Brain microvascular endothelial cell (primary cell): ENCODE data around the gene TNFRSF18.

ENCODE experiments used
- DNase-seq: peaks from one replicate; pipeline ENCODE4 v3.0.0-alpha.2; 2020
- H3K27ac ChIP-seq: fragments of 250-450 bp; sonication (Bioruptor Pico); 2 replicates; pipeline ENCODE4 v1.5.1; 2020; ENCODE audit warnings: mild to moderate bottlenecking, moderate library complexity
- H3K27me3 ChIP-seq: fragments of 250-450 bp; sonication (Bioruptor Pico); replicated peaks from 2 replicates; pipeline ENCODE4 v1.5.1; 2020; ENCODE audit warnings: mild to moderate bottlenecking
- H3K36me3 ChIP-seq: fragments of 250-450 bp; sonication (Bioruptor Pico); replicated peaks from 2 replicates; pipeline ENCODE4 v1.5.1; 2020; ENCODE audit warnings: mild to moderate bottlenecking
- H3K4me3 ChIP-seq: 2 replicates; pipeline ENCODE4 v1.5.1; 2011; ENCODE audit warnings: low read depth, mild to moderate bottlenecking, control low read depth, low read length, moderate library complexity
- in situ Hi-C: cut with HindIII; loops from 2 replicates; pipeline ENCODE4 v1.10.0; 2017; ENCODE audit warnings: low sequenced_read_pairs, low pct_ligation_motif_present
- TF ChIP-seq, protein P1 (sequence below): IDR thresholded peaks from 2 replicates; pipeline ENCODE4 v1.5.1; 2011; ENCODE audit warnings: low read depth, mild to moderate bottlenecking, moderate library complexity, low read length, control low read depth, inconsistent platforms; ENCODE audit errors: missing control alignments

The TNFRSF18 gene

DNA sequence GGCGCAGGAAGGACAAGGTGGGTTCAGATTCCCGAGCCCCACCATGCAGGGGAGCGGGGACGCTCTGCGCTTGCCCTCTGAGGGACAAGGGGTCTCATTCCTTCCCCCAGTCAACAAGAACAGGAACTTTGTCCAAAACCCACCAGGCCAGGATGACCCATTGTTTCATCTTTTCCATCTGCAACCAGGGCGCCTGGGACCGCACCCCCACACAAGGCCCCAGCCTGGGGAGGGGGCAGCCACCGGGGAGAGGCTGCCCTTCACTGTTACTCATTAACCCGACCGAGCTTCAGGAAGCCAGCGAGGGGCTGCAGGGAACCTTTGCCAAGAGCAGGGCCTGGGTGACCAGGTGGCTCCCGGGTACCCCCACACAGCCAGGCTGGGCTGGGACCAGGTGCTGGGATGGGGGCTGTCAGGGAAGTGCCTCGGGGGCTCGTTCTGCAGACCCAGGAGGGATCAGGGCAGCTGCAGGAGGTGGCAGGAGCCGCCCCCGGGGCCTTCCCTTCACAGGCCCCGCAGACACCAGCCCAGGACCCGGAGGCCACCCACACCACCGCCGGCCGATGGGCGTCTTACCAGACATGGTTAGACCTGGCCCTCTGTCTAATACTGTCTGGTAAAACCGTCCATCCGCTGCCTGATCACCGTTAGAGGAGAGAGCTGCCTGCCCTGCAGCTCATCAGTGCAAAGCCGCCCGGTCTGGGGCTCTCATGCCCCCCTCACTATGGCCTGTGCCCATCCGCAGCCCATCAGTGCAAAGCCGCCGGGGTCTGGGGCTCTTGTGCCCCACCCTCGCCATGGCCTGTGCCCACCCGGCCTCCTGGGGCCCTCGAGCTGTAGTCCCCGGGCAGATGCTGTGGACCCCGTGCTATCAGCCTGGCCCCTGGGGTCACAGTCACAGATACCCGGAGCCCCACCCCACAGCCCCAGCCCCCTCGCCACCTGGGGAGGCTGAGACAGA lies 37.7 kb downstream of the TNFRSF18 start:
- TF ChIP-seq, protein P1, sequence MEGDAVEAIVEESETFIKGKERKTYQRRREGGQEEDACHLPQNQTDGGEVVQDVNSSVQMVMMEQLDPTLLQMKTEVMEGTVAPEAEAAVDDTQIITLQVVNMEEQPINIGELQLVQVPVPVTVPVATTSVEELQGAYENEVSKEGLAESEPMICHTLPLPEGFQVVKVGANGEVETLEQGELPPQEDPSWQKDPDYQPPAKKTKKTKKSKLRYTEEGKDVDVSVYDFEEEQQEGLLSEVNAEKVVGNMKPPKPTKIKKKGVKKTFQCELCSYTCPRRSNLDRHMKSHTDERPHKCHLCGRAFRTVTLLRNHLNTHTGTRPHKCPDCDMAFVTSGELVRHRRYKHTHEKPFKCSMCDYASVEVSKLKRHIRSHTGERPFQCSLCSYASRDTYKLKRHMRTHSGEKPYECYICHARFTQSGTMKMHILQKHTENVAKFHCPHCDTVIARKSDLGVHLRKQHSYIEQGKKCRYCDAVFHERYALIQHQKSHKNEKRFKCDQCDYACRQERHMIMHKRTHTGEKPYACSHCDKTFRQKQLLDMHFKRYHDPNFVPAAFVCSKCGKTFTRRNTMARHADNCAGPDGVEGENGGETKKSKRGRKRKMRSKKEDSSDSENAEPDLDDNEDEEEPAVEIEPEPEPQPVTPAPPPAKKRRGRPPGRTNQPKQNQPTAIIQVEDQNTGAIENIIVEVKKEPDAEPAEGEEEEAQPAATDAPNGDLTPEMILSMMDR: no peak
- no peak for DNase-seq
- Histone ChIP-seq H3K27me3 (peaks cover 46% of the 10 kb centered on the region), H3K4me3 (no peak overlapping the region), H3K27ac (no peak overlapping the region), H3K36me3 (no peaks in the 10 kb centered on the region)
- in situ Hi-C loops: no loop called here

DNA sequence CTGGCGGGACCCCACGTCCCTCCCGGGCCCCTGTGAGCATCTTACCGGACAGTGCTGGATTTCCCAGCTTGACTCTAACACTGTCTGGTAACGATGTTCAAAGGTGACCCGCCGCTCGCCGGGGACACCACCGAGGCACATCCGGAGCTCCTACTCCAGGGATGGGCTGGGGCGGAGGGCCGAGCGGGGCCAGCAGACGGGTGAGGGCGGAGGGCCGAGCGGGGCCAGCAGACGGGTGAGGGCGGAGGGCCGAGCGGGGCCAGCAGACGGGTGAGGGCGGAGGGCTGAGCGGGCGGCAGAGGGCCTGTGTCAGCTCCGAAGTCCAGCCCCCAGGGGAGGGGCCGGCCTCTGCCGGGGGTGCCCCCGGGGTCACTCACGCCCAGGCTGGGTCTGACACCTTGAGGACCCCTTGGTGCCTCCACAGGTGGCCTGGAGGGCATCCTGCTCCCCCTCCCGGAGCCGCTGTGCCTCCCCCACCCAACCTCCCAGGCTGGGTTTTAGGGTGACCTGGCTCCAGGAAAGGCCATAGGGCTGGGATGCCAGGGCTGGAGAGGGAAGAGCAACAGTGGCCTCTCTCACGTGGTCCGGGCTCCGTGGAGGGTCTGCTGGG lies 38.4 kb downstream of the TNFRSF18 start:
- Histone ChIP-seq H3K27me3 (peaks cover 38% of the 10 kb centered on the region), H3K27ac (no peak overlapping the region), H3K4me3 (no peak overlapping the region), H3K36me3 (no peaks in the 10 kb centered on the region)
- in situ Hi-C loops: no loop called here
- no peak for DNase-seq
- TF ChIP-seq, protein P1: no peak

DNA sequence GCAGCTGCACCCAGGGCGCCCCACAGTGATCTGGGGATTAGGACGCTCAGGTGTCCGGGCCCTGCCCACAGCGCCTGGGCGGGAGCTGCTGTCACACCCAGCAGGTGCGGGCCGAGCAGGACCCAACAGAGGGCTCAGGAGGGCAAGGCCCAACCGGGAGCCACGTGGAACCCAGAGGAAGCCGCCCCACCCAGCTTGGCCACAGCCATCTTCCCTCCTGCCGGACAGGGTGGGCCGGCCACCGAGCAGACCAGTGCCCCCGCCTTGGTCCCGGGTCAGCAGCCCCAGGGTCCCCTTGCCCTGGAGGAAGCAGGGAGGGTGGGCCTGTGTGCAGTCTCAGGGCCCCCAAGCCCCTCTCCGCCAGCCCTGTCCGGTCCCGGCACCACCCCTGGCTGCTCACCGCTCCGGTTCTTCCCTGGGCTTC lies 39.0 kb downstream of the TNFRSF18 start:
- in situ Hi-C loops: no loop called here
- no peak overlapping the region for H3K4me3 ChIP-seq
- TF ChIP-seq, protein P1: no peak
- no peak overlapping the region for H3K27ac ChIP-seq
- DNase-seq: no peak
- no peaks in the 10 kb centered on the region for H3K36me3 ChIP-seq
- peaks cover 37% of the 10 kb centered on the region for H3K27me3 ChIP-seq

DNA sequence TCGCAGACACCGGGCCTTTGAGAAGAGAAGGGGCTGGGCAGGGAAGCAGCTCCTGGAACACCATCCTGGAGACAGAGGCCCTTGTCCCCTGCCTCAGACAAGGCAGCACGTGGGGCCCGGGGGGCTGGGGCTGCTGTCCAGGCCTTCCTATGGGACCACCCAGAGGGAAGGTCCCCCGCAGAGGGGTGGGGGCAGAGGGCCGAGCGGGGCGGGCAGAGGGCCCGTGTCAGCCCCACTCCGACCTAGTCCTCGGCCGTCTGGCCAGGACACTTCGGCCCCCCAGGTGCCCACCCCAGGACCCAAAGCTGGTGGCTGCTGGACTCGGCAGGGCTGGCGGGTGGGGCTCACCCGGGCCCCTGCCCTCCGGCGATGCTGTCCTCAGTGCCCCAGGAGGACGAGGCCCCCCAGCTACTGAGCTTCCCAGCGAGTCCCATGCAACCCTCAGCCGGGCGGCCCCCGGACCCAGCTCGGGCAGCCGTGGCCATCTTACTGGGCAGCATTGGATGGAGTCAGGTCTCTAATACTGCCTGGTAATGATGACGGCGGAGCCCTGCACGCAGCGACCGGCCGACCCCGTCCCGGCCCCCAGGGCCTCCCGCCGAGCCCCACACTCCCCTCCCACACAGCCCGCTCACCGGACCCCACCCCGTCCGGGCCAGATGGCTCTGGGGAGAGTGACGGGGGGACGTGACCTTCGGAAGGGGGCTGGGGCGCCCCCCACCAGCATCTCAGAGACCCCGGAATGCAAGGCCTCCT lies 39.6 kb downstream of the TNFRSF18 start:
- Histone ChIP-seq H3K4me3 (no peak overlapping the region), H3K27me3 (peaks cover 33% of the 10 kb centered on the region), H3K27ac (no peak overlapping the region), H3K36me3 (no peaks in the 10 kb centered on the region)
- TF ChIP-seq, protein P1: no peak
- no peak for DNase-seq
- in situ Hi-C loops: no loop called here

DNA sequence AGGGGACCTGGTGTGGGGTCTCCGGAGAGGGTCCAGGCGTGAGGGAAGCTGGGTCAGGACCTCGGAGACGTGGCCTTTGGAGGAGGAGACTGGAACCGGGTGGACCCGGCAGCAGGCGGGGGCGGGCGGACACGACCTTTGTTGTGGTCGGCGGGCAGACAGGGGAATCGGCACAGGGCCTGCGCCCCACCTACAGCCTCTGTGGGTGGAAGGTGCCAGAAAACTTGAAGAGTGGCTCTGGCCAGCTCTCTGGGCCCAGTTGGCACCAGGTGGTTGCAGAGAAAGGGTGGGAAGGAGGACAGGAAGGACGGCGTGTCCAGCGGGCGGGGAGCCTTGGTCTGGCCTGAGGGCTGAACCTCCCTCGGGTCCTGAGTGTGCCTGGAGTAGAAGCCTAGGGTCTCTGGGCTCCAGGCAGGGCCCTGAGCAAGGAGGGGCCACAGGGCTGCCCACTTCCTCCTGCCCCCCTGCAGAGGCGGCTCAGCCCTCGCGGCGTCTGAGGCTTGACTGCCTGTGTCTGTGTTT lies 40.4 kb downstream of the TNFRSF18 start:
- in situ Hi-C loops: no loop called here
- H3K4me3 ChIP-seq: no peak overlapping the region
- DNase-seq: no peak
- H3K27ac ChIP-seq: no peak overlapping the region
- H3K27me3 ChIP-seq: peaks cover 30% of the 10 kb centered on the region
- TF ChIP-seq, protein P1: no peak
- H3K36me3 ChIP-seq: no peaks in the 10 kb centered on the region
